ELF-1 (cell line): Measurements from ENCODE around the gene CHST4.

Source experiments
- DNase-seq: peaks from one replicate; pipeline ENCODE4 v3.0.0-alpha.2; 2016; ENCODE audit warnings: low read depth, low spot score

Gene CHST4

DNA sequence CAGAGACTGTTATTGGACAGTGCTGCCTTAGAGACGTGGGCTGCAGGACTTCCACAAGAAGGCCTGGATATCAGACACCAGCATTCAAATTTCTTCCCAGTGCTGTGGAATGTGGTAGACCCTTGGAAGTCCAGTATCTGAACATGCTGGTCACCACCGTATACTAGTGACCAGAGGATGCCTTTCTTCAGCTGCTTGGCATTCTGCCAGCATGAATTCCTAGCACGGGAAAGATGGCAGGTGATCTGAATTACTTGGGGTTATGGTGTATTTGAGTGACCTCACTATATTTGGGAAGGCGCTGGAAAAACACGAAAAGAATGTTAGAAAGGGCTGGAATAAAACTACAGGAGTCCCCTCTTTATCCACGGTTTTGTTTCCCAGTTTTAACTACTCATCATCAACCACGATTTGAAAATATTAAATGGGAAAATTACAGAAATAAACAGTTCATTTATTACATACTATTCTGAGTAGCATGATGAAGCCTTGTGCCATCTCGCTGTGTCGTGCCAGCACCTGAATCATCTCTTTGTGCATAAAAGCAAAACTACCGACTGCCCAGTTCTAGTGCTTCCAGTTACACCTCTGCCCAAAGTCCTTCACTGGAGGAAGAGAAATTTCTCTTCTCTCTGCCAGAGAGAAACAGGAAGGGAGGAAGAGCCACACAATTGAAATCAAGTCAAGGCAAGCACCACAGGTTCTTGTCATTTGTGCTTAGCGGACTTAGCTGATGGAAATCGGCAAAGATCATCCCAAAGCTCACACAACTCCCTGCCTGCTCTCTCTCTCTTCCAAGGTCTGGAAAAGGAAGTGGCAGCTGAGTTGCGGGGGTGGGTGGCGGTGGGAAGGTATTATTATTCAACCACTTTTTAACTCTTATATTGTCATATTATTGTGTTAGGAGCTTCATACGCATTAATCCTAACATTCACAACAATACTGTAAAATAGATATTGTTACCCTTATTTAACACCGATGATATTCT lies 1.4 kb upstream of the CHST4 start:
- DNase-seq, result no peak

- DNase-seq, result no peak
These were observed 2.0 kb downstream of the CHST4 start for GRCh38 chr16:71528257-71528656.

GRCh38 chr16:71528863-71529262 lies 2.6 kb downstream of the CHST4 start:
- DNase-seq, result no peak

DNA sequence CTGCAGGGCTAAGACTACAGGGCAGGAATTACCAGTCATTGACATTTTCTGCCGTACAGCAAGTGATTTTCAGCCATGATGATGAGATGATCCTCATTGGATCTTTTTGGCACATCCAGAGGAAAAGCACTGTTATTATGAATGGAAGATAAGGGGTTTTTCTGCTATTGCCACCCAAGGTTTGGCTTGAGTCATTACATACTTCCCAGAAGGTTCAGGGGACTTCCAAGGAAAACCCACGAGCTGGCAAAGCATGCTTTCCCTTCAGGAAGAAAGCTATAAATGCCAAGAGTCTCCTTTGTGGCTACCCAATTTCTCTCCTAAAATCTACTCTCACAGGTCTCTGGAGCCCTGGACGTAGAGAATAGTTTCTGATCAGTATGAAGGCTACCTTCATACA lies 6.1 kb downstream of the CHST4 start:
- no peak for DNase-seq

DNA sequence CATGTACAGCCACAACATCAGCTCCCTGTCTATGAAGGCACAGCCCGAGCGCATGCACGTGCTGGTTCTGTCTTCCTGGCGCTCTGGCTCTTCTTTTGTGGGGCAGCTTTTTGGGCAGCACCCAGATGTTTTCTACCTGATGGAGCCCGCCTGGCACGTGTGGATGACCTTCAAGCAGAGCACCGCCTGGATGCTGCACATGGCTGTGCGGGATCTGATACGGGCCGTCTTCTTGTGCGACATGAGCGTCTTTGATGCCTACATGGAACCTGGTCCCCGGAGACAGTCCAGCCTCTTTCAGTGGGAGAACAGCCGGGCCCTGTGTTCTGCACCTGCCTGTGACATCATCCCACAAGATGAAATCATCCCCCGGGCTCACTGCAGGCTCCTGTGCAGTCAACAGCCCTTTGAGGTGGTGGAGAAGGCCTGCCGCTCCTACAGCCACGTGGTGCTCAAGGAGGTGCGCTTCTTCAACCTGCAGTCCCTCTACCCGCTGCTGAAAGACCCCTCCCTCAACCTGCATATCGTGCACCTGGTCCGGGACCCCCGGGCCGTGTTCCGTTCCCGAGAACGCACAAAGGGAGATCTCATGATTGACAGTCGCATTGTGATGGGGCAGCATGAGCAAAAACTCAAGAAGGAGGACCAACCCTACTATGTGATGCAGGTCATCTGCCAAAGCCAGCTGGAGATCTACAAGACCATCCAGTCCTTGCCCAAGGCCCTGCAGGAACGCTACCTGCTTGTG lies 10.7 kb downstream of the CHST4 start:
- DNase-seq, result no peak

- DNase-seq, result peak; percentile 77
These were observed 11.4 kb downstream of the CHST4 start for GRCh38 chr16:71537643-71538042.

DNA sequence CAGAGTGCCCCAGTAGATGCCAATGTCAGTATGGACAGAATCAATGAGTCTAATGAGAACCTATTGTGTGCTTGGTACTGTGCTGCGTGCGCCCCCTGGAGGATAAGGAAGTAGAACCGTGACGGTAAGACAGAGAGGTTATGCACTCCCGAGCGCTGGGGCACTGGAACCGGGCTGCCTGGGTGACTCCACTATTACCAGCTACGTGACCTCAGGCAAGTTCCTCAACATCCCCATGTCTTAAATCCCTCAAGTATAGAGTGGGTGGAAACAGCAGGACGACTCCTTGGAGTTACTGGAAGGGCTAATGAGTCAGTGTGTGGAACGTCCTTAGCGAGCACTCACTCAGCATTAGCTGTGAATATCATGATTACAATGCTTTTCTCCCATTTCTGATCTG lies 16.2 kb downstream of the CHST4 start:
- peak; percentile 70 for DNase-seq

GRCh38 chr16:71547168-71547567 lies 20.9 kb downstream of the CHST4 start:
- DNase-seq, result no peak

- DNase-seq, result peak; percentile 10
These were observed 26.7 kb downstream of the CHST4 start for GRCh38 chr16:71552698-71553503.

DNA sequence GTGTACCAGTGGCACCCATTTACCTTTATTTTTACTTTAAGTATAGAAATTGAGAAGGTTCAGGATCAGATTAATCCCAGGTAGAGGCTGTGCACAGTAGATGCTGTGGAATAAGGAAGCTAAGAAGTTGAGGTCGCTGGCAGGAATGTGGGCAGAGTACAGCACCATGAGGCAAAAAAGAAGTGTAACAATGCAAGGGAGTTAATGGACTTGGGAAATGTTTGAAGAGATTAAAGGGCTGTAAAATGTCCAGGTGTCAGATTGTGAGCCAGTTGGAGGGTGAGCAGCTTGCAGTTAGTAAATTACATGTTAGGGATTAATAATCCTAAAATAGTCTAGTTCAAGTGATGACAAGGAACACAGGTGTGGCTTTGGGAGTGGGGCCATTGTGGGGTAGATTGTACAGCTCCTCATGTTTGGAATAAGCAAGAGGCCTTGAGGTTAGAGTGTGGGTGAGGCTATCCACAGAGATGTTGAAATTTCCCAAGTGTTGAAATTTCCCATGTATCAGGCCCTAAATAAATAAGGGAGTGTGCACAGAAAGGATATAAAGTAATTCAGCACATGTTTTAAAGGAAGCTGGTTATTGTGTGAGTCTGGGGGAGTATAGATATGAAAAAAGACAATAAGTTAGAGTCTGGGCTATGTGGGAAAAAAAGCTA lies 29.1 kb downstream of the CHST4 start:
- no peak for DNase-seq

GRCh38 chr16:71557299-71557698 lies 31.1 kb downstream of the CHST4 start:
- DNase-seq, result no peak

DNA sequence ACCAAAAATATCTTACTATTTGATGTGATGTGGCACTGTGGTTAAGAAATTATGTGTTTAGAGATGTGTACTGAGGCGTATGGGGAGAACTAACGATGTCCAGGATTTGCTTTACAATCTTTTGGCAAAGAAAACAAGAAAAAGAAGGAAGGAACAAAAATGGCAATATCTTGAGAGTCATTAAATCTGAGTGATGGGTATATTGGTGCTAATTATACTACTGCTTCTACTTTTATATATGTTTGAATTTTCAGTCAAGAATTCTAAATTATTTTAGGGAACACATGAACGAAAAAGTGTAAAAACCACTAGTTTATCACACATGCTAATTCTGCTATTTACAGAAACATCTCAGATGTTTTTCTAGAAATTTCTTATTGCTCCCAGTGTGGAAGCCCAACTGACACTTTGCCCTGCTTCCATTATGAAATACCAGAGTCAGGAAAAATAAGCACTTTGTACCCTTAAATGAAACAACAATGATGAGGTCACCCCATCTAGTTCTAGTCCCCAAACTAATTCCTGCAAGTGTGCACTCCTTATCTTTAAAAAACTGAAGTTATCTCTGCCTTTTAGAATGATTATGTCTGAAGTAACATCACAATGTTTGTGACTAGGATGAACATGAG lies 31.8 kb downstream of the CHST4 start:
- no peak for DNase-seq

DNA sequence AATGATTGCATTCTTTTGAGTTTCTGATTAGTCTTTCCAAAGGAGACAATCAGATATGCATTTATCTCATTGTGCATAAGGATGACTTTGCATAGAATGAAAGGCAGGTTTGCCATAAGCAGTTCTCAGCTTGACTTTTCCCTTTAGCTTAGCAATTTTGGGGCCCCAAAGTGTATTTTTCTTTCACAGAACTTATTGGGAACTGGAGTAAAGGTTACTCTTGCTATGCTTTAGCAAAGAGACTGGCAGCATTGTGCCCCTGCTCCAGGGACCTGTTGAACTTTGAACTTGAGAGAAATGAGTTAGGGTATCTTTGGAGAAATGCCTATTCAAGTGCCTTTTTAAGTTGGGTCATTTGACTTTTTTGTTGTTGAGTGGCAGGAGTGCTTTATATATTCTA lies 33.6 kb downstream of the CHST4 start:
- DNase-seq, result no peak

- DNase-seq, result peak; percentile 17
These were observed 35.7 kb downstream of the CHST4 start for GRCh38 chr16:71561886-71562285.

GRCh38 chr16:71562552-71562951 lies 36.3 kb downstream of the CHST4 start:
- no peak for DNase-seq

- DNase-seq, result no peak
These were observed 38.2 kb downstream of the CHST4 start for GRCh38 chr16:71564335-71564967.

- no peak for DNase-seq
These were observed 39.8 kb downstream of the CHST4 start for GRCh38 chr16:71565812-71566700.

DNA sequence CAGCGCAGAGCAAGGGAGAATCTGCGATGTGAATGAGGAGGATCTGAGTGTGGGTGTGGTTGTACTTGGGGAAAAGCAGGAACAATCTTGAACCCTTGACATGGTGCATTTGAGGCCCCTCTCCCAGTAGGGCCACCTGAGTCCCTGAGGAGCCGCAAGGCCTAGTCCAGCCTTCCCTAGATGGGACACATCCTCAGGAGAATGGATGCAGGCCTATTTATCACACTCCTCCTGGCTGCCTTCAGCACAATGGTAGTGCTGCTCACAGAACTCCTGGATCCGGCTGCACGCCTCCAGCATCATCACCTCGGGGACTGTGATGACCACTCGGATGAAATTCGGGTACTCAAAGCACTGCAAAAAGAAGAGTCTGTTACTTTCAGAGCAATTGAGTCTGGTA lies 41.7 kb downstream of the CHST4 start:
- no peak for DNase-seq

DNA sequence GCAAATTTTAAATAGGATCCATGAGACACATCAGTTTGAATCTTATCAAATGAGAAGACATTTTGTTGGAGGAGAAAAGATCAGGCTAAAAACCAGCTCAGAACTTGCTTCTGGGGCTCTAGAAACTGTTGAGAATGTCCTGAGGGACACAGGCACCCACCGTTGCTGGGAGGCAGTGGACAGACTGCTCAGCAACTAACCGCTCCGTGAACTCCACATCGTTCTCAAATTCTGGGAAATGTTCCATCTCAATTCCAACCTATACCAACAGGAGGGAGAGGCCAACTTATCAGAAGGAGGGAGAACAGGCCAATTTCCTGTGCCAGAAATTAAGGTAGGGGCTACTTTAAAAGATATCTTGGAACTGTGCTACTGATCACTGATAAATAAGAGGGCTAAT lies 42.3 kb downstream of the CHST4 start:
- DNase-seq, result no peak
